ENCODE measurements around the gene SLC9A9. TPM values are rescaled to one million over a fixed set of nuclear protein-coding genes. Genes with fewer than 3 reads are reported as not detected.

SLC9A9 gene
- total and polyA plus RNA-seq, 8 donors: 0.58 to 29.7 (median 14.0) TPM

DNA sequence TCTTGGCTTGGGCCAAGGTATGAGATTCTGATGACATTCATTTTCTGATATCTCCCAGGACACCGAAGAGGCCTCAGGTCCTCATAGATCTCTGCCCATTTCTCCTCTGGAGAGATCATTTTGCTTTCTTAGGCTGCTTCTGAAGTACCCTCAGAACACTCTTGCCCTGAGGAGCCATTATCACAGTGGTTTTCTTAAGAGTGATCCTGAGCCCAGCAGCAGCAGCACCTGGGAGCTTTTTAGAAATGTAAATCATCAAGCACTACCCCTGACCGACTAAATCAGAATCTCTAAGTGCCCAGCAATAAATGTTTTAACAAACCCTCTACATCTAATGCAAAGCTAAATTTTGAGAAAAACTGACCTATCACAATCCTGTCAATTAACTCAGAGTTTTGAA lies 40.6 kb upstream of the SLC9A9 start:
- H3K27me3 ChIP-seq: no peaks in the 10 kb centered on the region
- no peak overlapping the region for H3K27ac ChIP-seq
- DNase-seq: no peak
- intact Hi-C loops (cut with DNase I; ENCODE audit: low total_unique reads): no loop called here
- H3K36me3 ChIP-seq: no peaks in the 10 kb centered on the region
- TF ChIP-seq EP300 (IDR thresholded peaks at IDR 0.05) (no peak), POLR2AphosphoS5 (IDR thresholded peaks at IDR 0.05) (no peak)
- TF ChIP-seq, protein P1, sequence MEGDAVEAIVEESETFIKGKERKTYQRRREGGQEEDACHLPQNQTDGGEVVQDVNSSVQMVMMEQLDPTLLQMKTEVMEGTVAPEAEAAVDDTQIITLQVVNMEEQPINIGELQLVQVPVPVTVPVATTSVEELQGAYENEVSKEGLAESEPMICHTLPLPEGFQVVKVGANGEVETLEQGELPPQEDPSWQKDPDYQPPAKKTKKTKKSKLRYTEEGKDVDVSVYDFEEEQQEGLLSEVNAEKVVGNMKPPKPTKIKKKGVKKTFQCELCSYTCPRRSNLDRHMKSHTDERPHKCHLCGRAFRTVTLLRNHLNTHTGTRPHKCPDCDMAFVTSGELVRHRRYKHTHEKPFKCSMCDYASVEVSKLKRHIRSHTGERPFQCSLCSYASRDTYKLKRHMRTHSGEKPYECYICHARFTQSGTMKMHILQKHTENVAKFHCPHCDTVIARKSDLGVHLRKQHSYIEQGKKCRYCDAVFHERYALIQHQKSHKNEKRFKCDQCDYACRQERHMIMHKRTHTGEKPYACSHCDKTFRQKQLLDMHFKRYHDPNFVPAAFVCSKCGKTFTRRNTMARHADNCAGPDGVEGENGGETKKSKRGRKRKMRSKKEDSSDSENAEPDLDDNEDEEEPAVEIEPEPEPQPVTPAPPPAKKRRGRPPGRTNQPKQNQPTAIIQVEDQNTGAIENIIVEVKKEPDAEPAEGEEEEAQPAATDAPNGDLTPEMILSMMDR (IDR thresholded peaks at IDR 0.05): no peak
- 84 to 97% (median 88%) methylated on average over 2 of the region's 2 CpGs for WGBS, 5 donors
- H3K9me3 ChIP-seq: no peaks in the 10 kb centered on the region
- no peak overlapping the region for H3K4me3 ChIP-seq
- H3K4me1 ChIP-seq: no peaks in the 10 kb centered on the region

DNA sequence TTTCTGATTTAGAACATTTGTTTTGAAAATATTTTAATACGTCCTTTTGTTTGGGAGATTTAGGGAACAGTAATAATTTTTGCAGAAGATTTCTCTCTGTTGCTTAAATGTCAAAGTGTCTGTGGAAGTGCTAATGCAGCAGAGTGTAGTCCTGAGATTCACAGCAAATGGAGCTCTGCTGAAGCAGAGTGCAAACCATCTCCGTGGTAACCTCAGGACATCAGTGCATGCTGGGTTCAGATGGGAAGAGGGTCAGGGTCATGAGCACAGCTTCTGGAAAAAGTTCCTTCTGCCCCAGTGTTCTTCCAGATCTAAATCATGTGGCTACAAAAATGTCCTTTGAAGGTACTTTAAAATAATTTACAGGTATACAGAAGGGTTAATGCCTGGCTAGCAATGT lies 39.9 kb upstream of the SLC9A9 start:
- Histone ChIP-seq H3K9me3 (no peaks in the 10 kb centered on the region), H3K27ac (no peak overlapping the region), H3K4me1 (no peaks in the 10 kb centered on the region), H3K4me3 (no peak overlapping the region), H3K36me3 (no peaks in the 10 kb centered on the region), H3K27me3 (no peaks in the 10 kb centered on the region)
- TF ChIP-seq POLR2AphosphoS5 (IDR thresholded peaks at IDR 0.05) (no peak), EP300 (IDR thresholded peaks at IDR 0.05) (no peak), POLR2A (IDR thresholded peaks at IDR 0.05) (no peak)
- TF ChIP-seq, protein P1 (IDR thresholded peaks at IDR 0.05): no peak
- no peak for DNase-seq
- intact Hi-C loops (cut with DNase I; ENCODE audit: low total_unique reads): no loop called here
- 58 to 74% (median 71%) methylated on average over 2 of the region's 2 CpGs for WGBS, 5 donors

DNA sequence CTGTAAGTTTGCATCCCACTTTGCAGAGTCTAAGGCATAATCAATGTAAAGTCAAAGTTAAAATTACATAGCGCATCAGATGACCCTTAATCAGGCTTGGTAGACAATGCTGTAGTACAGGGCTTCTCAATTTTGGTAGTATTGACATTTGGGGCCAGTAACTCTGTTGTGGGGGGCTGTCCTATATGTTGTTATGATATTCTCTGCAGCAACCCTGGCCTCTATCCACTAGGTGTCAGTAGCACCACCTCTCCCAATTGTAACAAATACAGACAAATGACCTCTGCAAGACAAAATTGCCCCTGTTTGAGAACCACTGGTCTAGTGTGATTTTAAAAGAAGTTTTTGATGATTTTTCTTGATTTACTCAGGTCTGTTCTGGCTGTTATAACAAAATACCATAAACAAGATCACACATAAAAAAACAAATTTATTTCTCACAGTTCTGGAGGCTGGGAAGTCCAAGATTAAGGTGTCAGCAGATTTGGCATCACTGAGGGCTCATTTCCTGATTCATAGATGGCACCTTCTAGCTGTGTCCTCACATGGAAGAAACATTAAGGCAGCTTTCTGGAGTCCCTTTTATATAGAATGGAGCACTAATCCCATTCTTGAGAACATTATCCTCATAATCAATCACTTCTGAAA lies 37.6 kb upstream of the SLC9A9 start:
- intact Hi-C loops (cut with DNase I; ENCODE audit: low total_unique reads): no loop called here
- no peaks in the 10 kb centered on the region for H3K4me1 ChIP-seq
- peak in 1 of 2 donors; percentile 62 for DNase-seq
- no peak overlapping the region for H3K4me3 ChIP-seq
- 89 to 100% (median 97%) methylated on average over 1 of the region's 1 CpG for WGBS, 5 donors
- no peaks in the 10 kb centered on the region for H3K9me3 ChIP-seq
- no peak overlapping the region for H3K27ac ChIP-seq
- no peaks in the 10 kb centered on the region for H3K36me3 ChIP-seq
- no peaks in the 10 kb centered on the region for H3K27me3 ChIP-seq
- no peak for TF ChIP-seq POLR2A (IDR thresholded peaks at IDR 0.05)
- TF ChIP-seq, protein P1 (IDR thresholded peaks at IDR 0.05): peak in 4 of 7 experiments; percentile 32 to 51 (median 44)

DNA sequence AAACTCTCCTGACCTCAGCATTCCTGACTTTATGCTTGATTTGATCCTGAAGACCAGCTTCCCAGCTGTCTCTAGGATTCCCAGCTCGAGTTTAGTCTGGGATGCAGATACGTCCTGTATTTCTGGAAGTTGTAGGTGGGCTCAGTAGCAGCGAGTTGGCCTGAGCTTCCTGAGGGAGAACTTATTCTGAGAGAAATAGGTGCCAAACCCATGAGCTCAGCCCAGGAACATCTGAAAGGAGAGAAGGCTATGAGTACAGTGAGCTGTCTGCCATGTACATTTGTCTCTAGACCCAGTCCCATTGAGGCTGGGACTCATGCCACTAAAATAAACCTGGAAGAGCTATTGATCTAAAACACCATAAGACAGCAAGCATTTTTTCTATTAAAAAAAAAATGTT lies 36.6 kb upstream of the SLC9A9 start:
- no peak for TF ChIP-seq POLR2AphosphoS5 (IDR thresholded peaks at IDR 0.05)
- no peak for TF ChIP-seq EP300 (IDR thresholded peaks at IDR 0.05)
- TF ChIP-seq, protein P1 (IDR thresholded peaks at IDR 0.05): no peak
- TF ChIP-seq POLR2A (IDR thresholded peaks at IDR 0.05): no peak
- no peak overlapping the region for H3K27ac ChIP-seq
- intact Hi-C loops (cut with DNase I; ENCODE audit: low total_unique reads): no loop called here
- no peak overlapping the region for H3K4me3 ChIP-seq
- no peaks in the 10 kb centered on the region for H3K9me3 ChIP-seq
- no peaks in the 10 kb centered on the region for H3K36me3 ChIP-seq
- WGBS, 5 donors: 60 to 77% (median 71%) methylated on average over 3 of the region's 3 CpGs
- H3K4me1 ChIP-seq: no peaks in the 10 kb centered on the region
- no peak for DNase-seq
- H3K27me3 ChIP-seq: no peaks in the 10 kb centered on the region
